B cell (primary cell): ENCODE data around the gene CDC45. TPM values are rescaled to one million over a fixed set of nuclear protein-coding genes. Genes with fewer than 3 reads are reported as not detected.

ENCODE experiments used
- ATAC-seq: fragments of 200-7000 bp; cut with Tn5 transposase; one replicate; pipeline ENCODE4 v1.10.0; 2021; ENCODE audit warnings: low read depth, mild to moderate bottlenecking, moderate number of reproducible peaks, moderate library complexity
- CTCF ChIA-PET: fragments of 350-600 bp; sonication (Branson Sonifier 250); formaldehyde crosslinking; loops from one replicate; lab custom pipeline; 2021; ENCODE audit warnings: antibody characterized with exemption, inconsistent platforms; lab: Charles Lee
- POLR2A ChIA-PET: fragments of 350-600 bp; sonication (Branson Sonifier 250); formaldehyde crosslinking; loops from one replicate; lab custom pipeline; 2021; ENCODE audit warnings: antibody characterized with exemption; lab: Charles Lee
- DNase-seq: peaks from one replicate; pipeline ENCODE4 v3.0.0; 2013
- H2AFZ ChIP-seq: 2 replicates; pipeline ENCODE4 v1.6.1; 2012; ENCODE audit warnings: mild to moderate bottlenecking, low read depth, low read length; ENCODE audit not compliant: insufficient read depth, poor library complexity, severe bottlenecking
- H3K27ac ChIP-seq, 2 donors: 1 replicate in 1 of 2; 2 replicates in 1 of 2; pipeline ENCODE4 v1.5.1; 2012 to 2013; ENCODE audit warnings: low read length in 2 of 2, mild to moderate bottlenecking in 2 of 2, moderate library complexity in 1 of 2
- H3K27me3 ChIP-seq, 4 experiments: fragments of 200-600 bp in 1 of 4; sonication (generic) in 1 of 4; replicated peaks in 1 of 4; 1 replicate in 2 of 4; 2 replicates in 2 of 4; pipeline versions ENCODE4 v1.6.1 to v1.7.0; 2013 to 2016; ENCODE audit warnings: low read length in 3 of 4, mild to moderate bottlenecking in 2 of 4, mixed read lengths in 1 of 4, moderate library complexity in 1 of 4; ENCODE audit not compliant: insufficient read depth in 4 of 4, control insufficient read depth in 3 of 4; ENCODE audit errors: control extremely low read depth in 1 of 4
- H3K36me3 ChIP-seq, 2 experiments: replicated peaks in 1 of 2; 1 replicate in 1 of 2; 2 replicates in 1 of 2; pipeline versions ENCODE4 v1.6.1 to v1.7.1; 2013; ENCODE audit warnings: low read length in 1 of 2; ENCODE audit not compliant: insufficient read depth in 2 of 2, control insufficient read depth in 1 of 2; ENCODE audit errors: control extremely low read depth in 1 of 2, extremely low read depth in 1 of 2
- H3K4me1 ChIP-seq, 2 donors: fragments of 200-600 bp in 1 of 2; sonication (generic) in 1 of 2; 1 replicate in 1 of 2; 2 replicates in 1 of 2; pipeline versions ENCODE4 v1.5.1 to v1.6.1; 2013 to 2017; ENCODE audit warnings: low read length in 2 of 2; ENCODE audit not compliant: control insufficient read depth in 2 of 2, insufficient read depth in 2 of 2
- H3K4me2 ChIP-seq: replicated peaks from 2 replicates; pipeline ENCODE3; 2012; ENCODE audit warnings: mild to moderate bottlenecking, low read depth, low read length; ENCODE audit not compliant: poor library complexity, severe bottlenecking
- H3K4me3 ChIP-seq, 5 experiments: fragments of 200-600 bp in 1 of 5; sonication (generic) in 1 of 5; 1 replicate in 3 of 5; 2 replicates in 2 of 5; pipeline versions ENCODE4 v1.5.1 to v1.7.0; 2011 to 2016; ENCODE audit warnings: low read length in 4 of 5, mild to moderate bottlenecking in 4 of 5, low read depth in 2 of 5, control low read depth in 1 of 5, moderate library complexity in 1 of 5; ENCODE audit not compliant: insufficient read depth in 1 of 5; ENCODE audit errors: control extremely low read depth in 1 of 5, extremely low read depth in 1 of 5
- H3K79me2 ChIP-seq: fragments of 200-600 bp; sonication (generic); one replicate; pipeline ENCODE4 v1.6.0; 2016; ENCODE audit warnings: low read length; ENCODE audit not compliant: control insufficient read depth, insufficient read depth
- H3K9ac ChIP-seq: fragments of 200-600 bp; sonication (generic); 2 replicates; pipeline ENCODE4 v1.6.1; 2017; ENCODE audit warnings: mild to moderate bottlenecking, low read length, moderate library complexity
- H3K9me3 ChIP-seq, 3 donors: one replicate each; pipeline versions ENCODE4 v1.6.1 to v1.7.1; 2013; ENCODE audit warnings: low read length in 2 of 3; ENCODE audit not compliant: control insufficient read depth in 2 of 3, insufficient read depth in 1 of 3; ENCODE audit errors: control extremely low read depth in 1 of 3
- H4K20me1 ChIP-seq: 2 replicates; pipeline ENCODE4 v1.6.0; 2012; ENCODE audit warnings: mild to moderate bottlenecking, low read length; ENCODE audit not compliant: insufficient read depth, control insufficient read depth, poor library complexity, severe bottlenecking
- H3K27ac Mint-ChIP-seq: one replicate; pipeline ENCODE4 v1.8.0; 2021; ENCODE audit warnings: mixed read lengths
- H3K27me3 Mint-ChIP-seq: one replicate; pipeline ENCODE4 v1.8.0; 2021; ENCODE audit warnings: mixed read lengths
- H3K4me1 Mint-ChIP-seq: one replicate; pipeline ENCODE4 v1.8.0; 2021; ENCODE audit warnings: mixed read lengths
- H3K4me3 Mint-ChIP-seq: one replicate; pipeline ENCODE4 v1.8.0; 2021; ENCODE audit warnings: mixed read lengths
- H3K9me3 Mint-ChIP-seq: one replicate; pipeline ENCODE4 v1.8.0; 2022; ENCODE audit warnings: mixed read lengths; ENCODE audit not compliant: insufficient read depth
- CTCF ChIP-seq: fragments of 200-600 bp; IDR thresholded peaks from one replicate; pipeline ENCODE4 v1.8.0; 2022; ENCODE audit warnings: antibody characterized with exemption, mild to moderate bottlenecking
- EZH2 ChIP-seq: IDR thresholded peaks from 2 replicates; pipeline ENCODE4 v1.6.1; 2012; ENCODE audit warnings: borderline replicate concordance, low read depth, mild to moderate bottlenecking, moderate library complexity, low read length; ENCODE audit not compliant: insufficient read depth, poor library complexity, severe bottlenecking
- WGBS: methylation state at CpG from one replicate; pipeline ENCODE4 v1.1.5; 2013; ENCODE audit warnings: missing lambda C conversion rate; ENCODE audit not compliant: insufficient coverage; 5-methylcytosine and 5-hydroxymethylcytosine counted together
- intact Hi-C: fragments of 100-400 bp; cut with micrococcal nuclease; formaldehyde crosslinking; loops from one replicate; pipeline ENCODE4 v1.10.0; 2022
- polyA plus RNA-seq: library from polyadenylated mRNA; depleted of rRNA; stranded (reverse); fragments of >200 nt; gene quantifications from 2 replicates; pipeline ENCODE4 v1.2.3, GENCODE V29; 2012
- total RNA-seq, 2 donors: library from RNA; stranded (reverse); fragments of 120-200 nt in 1 of 2; gene quantifications; 1 replicate in 1 of 2; 2 replicates in 1 of 2; pipeline versions ENCODE4 v1.2.3 to v1.2.4, GENCODE V29; 2013 to 2022

The CDC45 gene
- total and polyA plus RNA-seq, 2 donors (not counting 1 experiment from before 2014, with no cell fraction given), result 0.49 to 1.4 TPM

- Histone ChIP-seq H3K36me3 (no peaks in the 10 kb centered on the region), H4K20me1 (no peaks in the 10 kb centered on the region), H3K9me3 (peaks cover 0 to 2% (median 0%) of the 10 kb centered on the region in 3 donors), H3K27me3 (peaks cover 0 to 30% (median 5%) of the 10 kb centered on the region in 4 experiments), H3K4me3 (no peak overlapping the region), H3K79me2 (no peaks in the 10 kb centered on the region), H3K4me2 (no peak overlapping the region), H3K27ac (no peak overlapping the region), H2AFZ (no peak overlapping the region), H3K9ac (no peak overlapping the region), H3K4me1 (peaks cover 8 to 22% of the 10 kb centered on the region in 2 donors)
- 97% methylated on average over 10 of the region's 10 CpGs for WGBS
- no peak for TF ChIP-seq EZH2
- no peak for TF ChIP-seq CTCF
- peaks cover 12% of the 10 kb centered on the region for H3K4me1 Mint-ChIP-seq
- no peak overlapping the region for H3K27ac Mint-ChIP-seq
- no peak overlapping the region for H3K4me3 Mint-ChIP-seq
- ChIA-PET POLR2A (no interaction called here), CTCF (no interaction called here)
- peaks cover 10% of the 10 kb centered on the region for H3K27me3 Mint-ChIP-seq
- intact Hi-C loops, result no loop called here
- no peaks in the 10 kb centered on the region for H3K9me3 Mint-ChIP-seq
- no peak for ATAC-seq
- no peak for DNase-seq
Measured at GRCh38 chr22:19520566-19521305, 41.0 kb downstream of the CDC45 start.

GRCh38 chr22:19522190-19522880 lies 42.6 kb downstream of the CDC45 start:
- H3K4me2 ChIP-seq, result no peak overlapping the region
- Mint-ChIP-seq H3K9me3 (no peaks in the 10 kb centered on the region), H3K4me1 (peaks cover 12% of the 10 kb centered on the region), H3K27me3 (peaks cover 23% of the 10 kb centered on the region), H3K4me3 (no peak overlapping the region), H3K27ac (no peak overlapping the region)
- no peak overlapping the region for H2AFZ ChIP-seq
- H3K4me1 ChIP-seq, result peaks cover 8 to 22% of the 10 kb centered on the region in 2 donors
- no peaks in the 10 kb centered on the region for H4K20me1 ChIP-seq
- no peak for DNase-seq
- WGBS, result 84% methylated on average over 15 of the region's 16 CpGs
- intact Hi-C loops, result no loop called here
- peaks cover 0 to 2% (median 0%) of the 10 kb centered on the region in 3 donors for H3K9me3 ChIP-seq
- H3K27ac ChIP-seq, result no peak overlapping the region
- ChIA-PET POLR2A (no interaction called here), CTCF (interaction anchor here (0.5 kb wide), 1 partner anchor 10 kb away, joined by 3 read pairs; no protein-coding TSS in a partner anchor)
- H3K27me3 ChIP-seq, result peaks cover 0 to 37% (median 5%) of the 10 kb centered on the region in 4 experiments
- H3K79me2 ChIP-seq, result no peaks in the 10 kb centered on the region
- H3K36me3 ChIP-seq, result no peaks in the 10 kb centered on the region
- H3K9ac ChIP-seq, result no peak overlapping the region
- ATAC-seq, result no peak
- no peak overlapping the region for H3K4me3 ChIP-seq
- TF ChIP-seq EZH2 (no peak), CTCF (no peak)
